CD4-positive, alpha-beta T cell treated with Interleukin-10 for 1 hour (primary cell): ENCODE results near the gene ACSM6.
A peak's percentile ranks its signal among the peaks of the same experiment; 100 is the strongest.
"Not testable (repeated sequence)": the region's sequence is repeated elsewhere in the genome, so short reads cannot be mapped to it uniquely, and the experiment has no call there.

Experiments
- DNase-seq: peaks from one replicate; pipeline ENCODE4 v3.0.0-alpha.2; 2020

Gene ACSM6, protein sequence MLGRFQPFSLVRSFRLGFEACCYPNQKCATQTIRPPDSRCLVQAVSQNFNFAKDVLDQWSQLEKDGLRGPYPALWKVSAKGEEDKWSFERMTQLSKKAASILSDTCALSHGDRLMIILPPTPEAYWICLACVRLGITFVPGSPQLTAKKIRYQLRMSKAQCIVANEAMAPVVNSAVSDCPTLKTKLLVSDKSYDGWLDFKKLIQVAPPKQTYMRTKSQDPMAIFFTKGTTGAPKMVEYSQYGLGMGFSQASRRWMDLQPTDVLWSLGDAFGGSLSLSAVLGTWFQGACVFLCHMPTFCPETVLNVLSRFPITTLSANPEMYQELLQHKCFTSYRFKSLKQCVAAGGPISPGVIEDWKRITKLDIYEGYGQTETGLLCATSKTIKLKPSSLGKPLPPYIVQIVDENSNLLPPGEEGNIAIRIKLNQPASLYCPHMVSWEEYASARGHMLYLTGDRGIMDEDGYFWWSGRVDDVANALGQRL

DNA sequence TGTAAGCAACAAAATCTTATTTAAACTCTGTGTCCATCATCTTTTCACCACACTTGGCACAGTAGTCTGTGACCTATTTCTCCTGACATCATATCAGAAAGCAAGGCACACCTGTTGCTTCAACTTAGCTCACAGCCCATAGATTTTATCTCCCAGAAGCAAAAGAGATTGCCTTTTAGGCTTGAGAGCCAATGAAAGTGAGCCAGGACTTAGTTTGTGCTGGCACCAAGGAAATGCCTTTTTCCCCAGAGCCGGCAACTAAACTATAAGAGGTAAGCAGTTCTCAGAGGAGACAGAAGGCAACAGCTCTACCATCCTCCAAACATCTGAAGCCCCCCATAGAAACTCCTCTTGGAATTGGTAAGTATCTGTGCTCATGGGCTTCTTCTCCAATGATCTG is at the start of gene ACSM6:
TSS of gene ACSM6 (plus strand) at position 295 of the 400 bp plus-strand sequence. CDS start 248 bp downstream, outside the sequence.
- no peak for DNase-seq

- no peak for DNase-seq
These were observed 25.3 kb upstream of the ACSM6 start for GRCh38 chr10:95168694-95169093.

DNA sequence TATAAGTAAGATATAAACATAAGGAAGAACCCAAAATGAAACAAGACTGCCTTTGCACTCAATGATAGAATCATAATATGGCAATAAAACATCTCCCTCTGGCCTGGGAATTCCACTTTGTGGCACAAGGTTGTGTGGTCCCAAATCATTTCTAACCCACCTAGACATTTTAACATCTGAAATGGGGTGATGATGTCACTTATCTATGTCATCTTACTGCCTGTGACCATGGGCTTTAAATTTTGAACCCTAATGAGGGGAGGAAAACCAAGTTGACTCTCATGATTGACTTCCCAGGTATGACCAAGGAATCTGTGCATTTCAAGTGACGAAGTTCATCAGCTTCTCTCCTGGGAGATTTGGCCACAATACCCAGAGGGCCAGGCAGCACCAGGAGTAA is 24.5 kb upstream of the ACSM6 start:
- DNase-seq = no peak

DNA sequence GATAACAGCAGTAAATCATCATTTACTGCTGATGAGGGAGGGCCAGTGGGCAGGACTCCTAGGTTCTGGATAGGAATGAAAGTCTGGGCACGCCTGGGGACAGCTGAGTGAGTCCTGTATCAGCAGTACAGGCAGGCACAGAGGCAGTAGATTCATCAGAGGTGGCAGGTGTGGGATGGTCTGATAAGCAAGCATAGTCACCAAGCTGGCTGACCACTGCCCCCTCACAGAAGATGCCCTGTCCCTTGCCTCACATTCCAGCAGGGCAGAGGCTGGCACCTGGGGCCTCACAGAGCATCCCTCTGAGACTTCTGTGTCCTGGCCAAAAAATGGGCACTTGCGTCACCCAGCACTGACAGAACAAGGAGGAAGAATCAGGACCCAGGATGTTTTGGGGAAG is 23.2 kb upstream of the ACSM6 start:
- DNase-seq = no peak

GRCh38 chr10:95171336-95171735 is 22.7 kb upstream of the ACSM6 start:
- no peak for DNase-seq

- no peak for DNase-seq
These were observed 21.2 kb upstream of the ACSM6 start for GRCh38 chr10:95172851-95173250.

DNA sequence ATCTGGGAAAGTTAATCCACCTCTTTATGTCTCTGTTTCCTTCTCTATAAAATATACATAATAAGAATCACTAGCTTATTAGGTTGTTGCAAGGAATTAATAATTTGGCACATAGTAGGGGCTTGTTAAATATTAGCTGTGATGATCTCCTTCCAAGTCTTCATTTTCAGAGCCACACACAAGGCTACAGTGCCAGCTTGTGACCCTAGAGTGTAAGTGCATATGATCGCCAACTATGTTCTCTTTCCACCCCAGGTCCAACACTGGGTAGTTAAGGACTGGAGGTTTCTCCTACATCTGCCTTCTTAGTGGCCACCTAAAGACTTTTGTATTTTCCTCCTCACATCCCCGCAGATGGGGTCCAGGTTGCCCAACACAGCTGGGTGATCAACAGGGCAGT is 17.9 kb upstream of the ACSM6 start:
- no peak for DNase-seq

DNA sequence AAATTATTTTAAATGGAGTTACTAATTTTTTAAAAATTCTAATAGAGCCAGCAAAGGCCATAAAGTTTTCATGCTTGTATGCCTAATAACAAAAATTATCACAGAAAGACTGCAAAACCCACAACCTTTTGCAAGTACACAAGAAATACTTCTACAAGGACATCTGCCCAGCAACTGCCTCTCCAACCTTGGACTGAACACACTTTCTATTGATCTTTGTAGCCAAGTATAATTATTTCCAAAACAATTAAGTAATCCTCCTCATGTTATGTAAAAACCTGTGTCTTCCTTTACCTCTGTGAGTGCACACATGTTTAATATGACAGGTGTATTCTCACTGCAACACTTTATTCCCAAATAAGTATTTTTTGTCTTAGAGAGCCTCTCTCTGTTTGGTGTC is 16.6 kb upstream of the ACSM6 start:
- no peak for DNase-seq

DNA sequence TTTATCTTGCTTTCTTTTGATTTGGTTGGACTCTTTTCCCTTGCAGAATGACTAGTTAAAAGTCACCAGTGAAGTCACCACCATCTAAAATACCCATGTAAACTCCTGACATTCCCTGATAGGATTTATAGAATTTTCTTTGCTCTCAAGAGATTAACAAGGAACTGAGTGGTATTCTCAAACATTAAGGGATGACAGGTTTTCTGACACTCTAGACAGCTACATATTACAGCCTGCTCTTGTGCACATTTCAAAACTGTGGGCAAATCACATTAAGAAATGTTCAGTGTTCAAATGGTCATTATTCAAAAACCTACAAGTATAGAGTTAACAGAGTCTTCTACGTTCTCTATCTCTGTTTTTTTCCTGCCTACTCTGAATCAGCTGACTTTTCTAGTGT is 15.8 kb upstream of the ACSM6 start:
- DNase-seq = no peak

DNA sequence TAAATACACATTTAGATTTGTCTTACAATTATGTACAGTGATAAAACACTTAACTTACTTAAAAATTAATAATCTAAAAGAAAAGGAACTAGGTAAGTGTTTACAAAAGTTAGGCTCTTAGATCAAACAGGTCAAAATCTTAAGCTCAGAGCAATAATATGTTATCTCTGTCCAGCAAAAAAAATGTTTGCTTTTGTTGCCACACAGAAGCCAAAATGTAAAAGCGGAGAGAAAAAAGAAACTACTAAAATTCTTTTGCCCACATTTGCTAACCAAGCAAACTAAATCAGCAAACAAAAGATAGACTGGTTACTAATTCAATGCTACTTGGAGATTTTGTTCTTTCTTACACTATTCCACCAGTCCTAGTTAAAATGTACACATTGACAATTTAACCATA is 15.2 kb upstream of the ACSM6 start:
- no peak for DNase-seq

- no peak for DNase-seq
These were observed 12.3 kb upstream of the ACSM6 start for GRCh38 chr10:95181726-95182125.

- peak; percentile 46 for DNase-seq
These were observed 10.5 kb upstream of the ACSM6 start for GRCh38 chr10:95183271-95184230.

GRCh38 chr10:95187617-95188016 is 6.4 kb upstream of the ACSM6 start:
- no peak for DNase-seq

DNA sequence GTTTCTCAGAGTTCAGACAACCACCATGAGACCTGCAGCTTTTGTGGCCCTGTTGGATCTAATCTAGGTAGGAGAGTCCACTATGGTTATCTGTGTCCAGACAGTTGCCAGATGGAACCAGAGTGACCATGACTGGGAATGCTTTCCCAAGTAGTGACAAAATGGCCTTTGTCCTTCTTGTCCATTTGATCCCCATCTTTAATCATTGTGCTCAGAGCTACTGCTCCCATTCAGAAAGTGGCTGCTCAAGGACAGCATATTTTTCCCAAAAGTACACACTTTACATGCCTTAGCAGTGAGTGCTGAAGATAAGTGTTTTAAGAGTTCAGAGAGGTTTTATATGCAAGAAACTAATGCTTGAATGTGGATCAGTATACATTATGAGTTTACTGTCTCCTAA is 5.4 kb upstream of the ACSM6 start:
- no peak for DNase-seq

DNA sequence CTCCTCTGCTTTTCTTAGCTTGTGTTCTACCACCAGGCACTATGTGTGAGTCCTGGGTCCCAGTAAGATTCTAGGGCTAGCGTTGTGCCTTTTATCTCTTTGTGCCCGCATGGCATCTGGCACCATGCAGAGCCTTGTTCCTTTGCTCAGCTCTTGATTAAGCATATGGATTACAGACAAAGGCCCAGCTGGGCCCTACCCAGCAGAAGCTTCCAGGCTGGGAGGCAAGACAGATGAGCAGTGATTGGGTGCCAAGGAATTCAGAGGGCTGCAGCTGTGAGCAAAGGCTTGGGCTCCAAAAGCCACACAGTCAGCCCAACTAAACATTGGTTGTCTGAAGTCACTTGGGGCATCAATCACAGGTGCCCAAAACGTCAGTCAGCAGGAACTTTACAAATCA is 2.0 kb downstream of the ACSM6 start:
- DNase-seq = no peak

- no peak for DNase-seq
These were observed 7.7 kb downstream of the ACSM6 start for GRCh38 chr10:95201736-95202135.

DNA sequence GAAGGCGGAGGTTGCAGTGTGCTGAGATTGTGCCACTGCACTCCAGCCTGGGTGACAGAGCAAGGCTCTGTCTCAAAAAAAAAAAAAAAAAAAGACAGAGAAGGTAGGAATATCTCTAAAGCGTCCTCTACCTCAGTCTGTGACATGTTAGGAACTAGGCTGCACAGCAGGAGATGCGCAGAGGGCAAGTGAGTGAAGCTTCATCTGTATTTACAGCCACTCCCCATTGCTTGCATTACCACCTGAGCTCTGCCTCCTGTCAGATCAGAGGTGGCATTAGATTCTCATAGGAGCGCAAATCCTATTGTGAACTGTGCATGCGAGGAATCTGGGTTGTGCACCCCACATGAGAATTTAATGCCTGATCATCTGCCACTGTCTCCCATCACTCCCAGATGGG is 8.8 kb downstream of the ACSM6 start:
- DNase-seq = not testable (repeated sequence)

DNA sequence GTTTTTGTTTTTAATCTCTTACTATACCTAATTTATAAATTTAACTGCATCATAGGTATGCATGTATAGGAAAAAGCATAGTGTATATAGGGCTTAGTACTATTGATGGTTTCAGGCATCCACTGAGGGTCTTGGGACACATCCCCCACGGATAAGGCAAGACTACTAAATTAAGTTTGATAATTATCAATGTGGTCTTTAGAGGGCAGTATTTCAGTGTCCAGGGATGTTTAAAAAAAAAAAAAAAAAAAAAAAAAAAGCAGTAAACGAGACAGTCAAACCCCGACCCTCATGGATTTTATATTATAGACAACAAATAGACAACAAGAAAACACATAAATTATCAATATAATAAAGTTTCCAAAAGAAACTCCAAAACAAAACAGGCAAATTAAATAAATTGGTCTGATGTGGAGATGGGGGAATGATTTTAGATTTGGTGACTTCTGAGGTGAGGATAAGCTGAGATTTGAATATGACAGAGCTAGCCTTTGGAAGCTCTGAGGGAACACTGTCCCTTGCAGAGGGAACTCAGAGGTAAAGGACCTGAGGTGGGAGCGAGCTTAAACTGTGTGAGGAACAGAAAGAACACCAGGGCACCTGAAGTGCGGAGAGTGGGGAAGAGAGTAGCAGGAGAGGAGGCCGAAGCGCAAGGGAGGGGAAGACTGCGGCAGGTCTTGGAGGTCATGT is 14.8 kb downstream of the ACSM6 start:
- DNase-seq = no peak

- DNase-seq = no peak
These were observed 15.6 kb downstream of the ACSM6 start for GRCh38 chr10:95209509-95210127.

DNA sequence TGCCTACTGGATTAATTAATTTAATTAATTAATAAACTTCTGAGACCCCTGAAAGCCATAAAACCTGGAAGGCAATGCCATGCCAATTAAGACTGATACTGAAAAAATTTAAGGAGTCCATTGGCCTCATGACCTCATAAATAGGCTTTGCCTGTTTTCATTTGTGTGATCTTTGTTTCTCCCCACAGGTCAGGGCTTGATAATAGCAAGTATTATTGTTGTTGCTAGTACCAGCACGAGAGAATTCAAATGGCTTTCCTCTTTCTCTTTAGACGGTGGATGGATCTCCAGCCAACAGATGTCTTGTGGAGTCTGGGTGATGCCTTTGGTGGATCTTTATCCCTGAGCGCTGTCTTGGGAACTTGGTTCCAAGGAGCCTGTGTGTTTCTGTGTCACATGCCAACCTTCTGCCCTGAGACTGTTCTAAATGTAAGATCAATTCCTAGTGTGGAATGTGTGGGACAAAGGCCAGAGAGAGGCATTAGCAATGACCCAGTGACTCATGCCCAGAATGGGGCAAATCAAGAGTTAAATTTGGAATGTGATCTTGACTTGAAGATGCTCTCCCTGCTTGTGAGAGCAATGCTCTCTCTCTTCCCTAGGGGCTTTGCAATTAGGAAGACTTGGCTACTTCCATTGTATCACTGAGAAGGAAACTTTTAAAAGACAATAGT is 17.7 kb downstream of the ACSM6 start:
- no peak for DNase-seq

DNA sequence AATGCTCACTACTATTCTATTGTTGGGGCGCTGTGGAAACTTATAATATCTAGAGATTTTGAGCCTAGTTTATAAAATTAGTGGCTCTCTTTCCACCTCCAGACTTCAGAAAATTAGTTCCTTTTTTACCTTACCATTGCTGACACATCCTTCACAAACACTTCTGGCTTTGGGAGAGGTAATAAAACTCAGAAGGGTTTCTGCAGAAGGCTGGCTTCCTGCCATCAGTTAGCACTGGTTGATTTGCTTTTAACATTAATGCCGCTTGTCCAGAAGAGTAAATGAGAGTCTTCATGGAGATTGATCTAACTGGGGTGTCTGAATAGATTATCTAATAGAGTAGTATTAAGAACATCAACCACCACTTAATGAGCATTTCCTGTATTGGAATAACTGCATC is 20.3 kb downstream of the ACSM6 start:
- DNase-seq = no peak

DNA sequence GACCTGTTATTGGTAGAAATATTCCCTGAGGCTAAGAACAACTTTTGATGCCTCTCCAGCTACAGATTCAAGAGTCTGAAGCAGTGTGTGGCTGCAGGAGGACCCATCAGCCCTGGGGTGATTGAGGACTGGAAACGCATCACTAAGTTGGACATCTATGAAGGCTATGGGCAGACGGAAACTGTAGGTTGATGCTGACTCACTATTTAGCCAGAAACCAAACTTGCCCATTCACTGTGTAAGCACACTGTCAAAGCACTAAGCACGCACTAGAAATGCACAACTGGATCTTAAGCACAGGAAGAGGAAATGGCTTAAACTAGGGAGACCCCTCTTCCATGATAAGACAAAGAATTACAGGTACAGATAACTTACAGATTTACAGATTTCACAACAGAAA is 20.8 kb downstream of the ACSM6 start:
- no peak for DNase-seq
